Thyroid gland (tissue), 4 donors: Measurements from ENCODE around the gene TRABD2B.

ENCODE experiments used
- POLR2A ChIP-seq, 2 donors: fragments of 450-650 bp; IDR thresholded peaks; one replicate each; pipeline ENCODE4 v1.6.1; 2017; ENCODE audit warnings: antibody characterized with exemption in 2 of 2, mild to moderate bottlenecking in 2 of 2, moderate library complexity in 1 of 2
- TF ChIP-seq, protein P1 (sequence below), 6 experiments: fragments of 200-600 bp in 3 of 6; fragments of 450-650 bp in 3 of 6; sonication (generic) in 3 of 6; IDR thresholded peaks; one replicate each; pipeline ENCODE4 v1.5.1; 2016 to 2019; ENCODE audit warnings: antibody characterized with exemption in 6 of 6, mild to moderate bottlenecking in 2 of 6, inconsistent platforms in 1 of 6, moderate library complexity in 1 of 6

DNA sequence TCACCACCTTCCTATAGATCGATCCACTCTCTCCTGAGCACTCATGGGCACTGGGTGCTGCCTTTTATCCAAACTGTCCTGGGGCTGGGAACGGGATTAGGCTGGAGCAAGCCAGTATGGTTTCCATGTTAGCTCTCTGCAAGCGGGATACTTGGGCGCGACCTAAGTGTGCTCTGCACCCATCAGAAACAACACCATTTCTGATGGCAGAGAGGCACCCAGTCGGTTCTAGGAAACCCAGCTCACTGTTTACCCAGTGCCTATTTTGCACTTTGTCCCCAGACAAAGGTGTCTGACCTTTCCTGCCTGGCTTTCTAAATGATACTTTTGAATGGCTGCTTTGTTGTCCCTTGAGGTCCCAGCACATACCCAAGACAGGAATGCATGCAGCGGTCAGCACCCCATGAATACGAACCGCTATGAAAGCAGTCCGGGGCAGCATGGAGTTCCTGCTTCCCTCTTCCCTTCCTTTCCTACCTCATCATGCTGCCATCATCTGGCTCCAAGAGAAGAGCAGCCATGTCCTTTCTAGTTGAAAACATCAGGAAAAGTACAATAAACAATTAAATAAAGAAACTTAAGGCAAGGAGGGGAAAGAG is 83.9 kb downstream of the TRABD2B start:
- TF ChIP-seq, protein P1, sequence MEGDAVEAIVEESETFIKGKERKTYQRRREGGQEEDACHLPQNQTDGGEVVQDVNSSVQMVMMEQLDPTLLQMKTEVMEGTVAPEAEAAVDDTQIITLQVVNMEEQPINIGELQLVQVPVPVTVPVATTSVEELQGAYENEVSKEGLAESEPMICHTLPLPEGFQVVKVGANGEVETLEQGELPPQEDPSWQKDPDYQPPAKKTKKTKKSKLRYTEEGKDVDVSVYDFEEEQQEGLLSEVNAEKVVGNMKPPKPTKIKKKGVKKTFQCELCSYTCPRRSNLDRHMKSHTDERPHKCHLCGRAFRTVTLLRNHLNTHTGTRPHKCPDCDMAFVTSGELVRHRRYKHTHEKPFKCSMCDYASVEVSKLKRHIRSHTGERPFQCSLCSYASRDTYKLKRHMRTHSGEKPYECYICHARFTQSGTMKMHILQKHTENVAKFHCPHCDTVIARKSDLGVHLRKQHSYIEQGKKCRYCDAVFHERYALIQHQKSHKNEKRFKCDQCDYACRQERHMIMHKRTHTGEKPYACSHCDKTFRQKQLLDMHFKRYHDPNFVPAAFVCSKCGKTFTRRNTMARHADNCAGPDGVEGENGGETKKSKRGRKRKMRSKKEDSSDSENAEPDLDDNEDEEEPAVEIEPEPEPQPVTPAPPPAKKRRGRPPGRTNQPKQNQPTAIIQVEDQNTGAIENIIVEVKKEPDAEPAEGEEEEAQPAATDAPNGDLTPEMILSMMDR (IDR thresholded peaks at IDR 0.05), result no peak
- TF ChIP-seq POLR2A (IDR thresholded peaks at IDR 0.05), result no peak
